Measurements from ENCODE around the gene STK24. TPM values are rescaled to one million over a fixed set of nuclear protein-coding genes. Genes with fewer than 3 reads are reported as not detected.

Gene STK24
- total and polyA plus RNA-seq, 2 of the 8 experiments (the other 6 are each of a cell fraction or from before 2014, with no cell fraction given): 62.8 to 143 TPM

- TF ChIP-seq CHD7 (IDR thresholded peaks at IDR 0.05; ENCODE audit: insufficient replicate concordance, low read length) (no peak), TCF12 (IDR thresholded peaks at IDR 0.05; ENCODE audit: low read depth, low read length) (no peak), NRF1 (IDR thresholded peaks at IDR 0.05; ENCODE audit: low read depth, low read length) (no peak), CREB1 (IDR thresholded peaks at IDR 0.05) (no peak), CHD2 (IDR thresholded peaks at IDR 0.05; ENCODE audit: low read length) (no peak), JUN (IDR thresholded peaks at IDR 0.05; ENCODE audit: low read depth, low read length) (no peak), HDAC6 (IDR thresholded peaks at IDR 0.05; ENCODE audit: low read depth, low read length) (no peak), RXRA (IDR thresholded peaks at IDR 0.05; ENCODE audit: insufficient read depth, low read depth, low read length) (no peak), CHD1 (IDR thresholded peaks at IDR 0.05; ENCODE audit: low read depth, low read length) (no peak), POU5F1 (IDR thresholded peaks at IDR 0.05; ENCODE audit: low read depth, low read length) (no peak), SUZ12 (IDR thresholded peaks at IDR 0.05; ENCODE audit: low read length) (no peak), RNF2 (IDR thresholded peaks at IDR 0.05; ENCODE audit: borderline replicate concordance, low read depth, low read length, missing control alignments, poor library complexity, severe bottlenecking) (no peak), ZNF274 (IDR thresholded peaks at IDR 0.05; ENCODE audit: borderline replicate concordance, extremely low read depth, low read length) (no peak)
Measured at GRCh38 chr13:98548230-98548629, 28.7 kb downstream of the STK24 start (continued).
